K562 (cell line): ENCODE results near the gene POLR3C. TPM values are rescaled to one million over a fixed set of nuclear protein-coding genes. Genes with fewer than 3 reads are reported as not detected.

ENCODE experiments used
- BCL6 ChIP-seq: fragments of 250-450 bp; sonication (Bioruptor Pico); IDR thresholded peaks from 2 replicates; pipeline ENCODE4 v1.4.0; 2020
- E2F8 ChIP-seq: fragments of 450-650 bp; IDR thresholded peaks from 2 replicates; pipeline ENCODE4 v1.7.1; 2018; ENCODE audit warnings: mild to moderate bottlenecking, low read depth; ENCODE audit not compliant: partially characterized antibody
- FOXA1 ChIP-seq: fragments of 450-650 bp; IDR thresholded peaks from 2 replicates; pipeline ENCODE4 v1.6.1; 2016; ENCODE audit warnings: mild to moderate bottlenecking, borderline replicate concordance
- FOXA3 ChIP-seq, 2 experiments: fragments of 450-650 bp in 1 of 2; sonication (generic) in 1 of 2; formaldehyde crosslinking; IDR thresholded peaks in 1 of 2; conservative IDR thresholded peaks in 1 of 2; 2 replicates each; pipeline versions ENCODE4 v1.4.0 to v1.8.0; 2020 to 2022; ENCODE audit warnings: mild to moderate bottlenecking in 2 of 2, missing genetic modification reagents in 1 of 2
- NR4A1 ChIP-seq, 2 experiments: fragments of 250-450 bp in 1 of 2; fragments of 450-650 bp in 1 of 2; sonication (Bioruptor Pico) in 1 of 2; IDR thresholded peaks; 2 replicates each; pipeline versions ENCODE4 v1.4.0 to v1.6.1; 2016 to 2020; ENCODE audit warnings: mild to moderate bottlenecking in 2 of 2, missing compliant biosample characterization in 1 of 2, missing genetic modification characterization in 1 of 2, moderate library complexity in 1 of 2
- RFX1 ChIP-seq: fragments of 450-650 bp; IDR thresholded peaks from 2 replicates; pipeline ENCODE4 v1.6.1; 2016; ENCODE audit warnings: mild to moderate bottlenecking, moderate library complexity
- SIN3B ChIP-seq: fragments of 450-650 bp; IDR thresholded peaks from 2 replicates; pipeline ENCODE4 v1.6.1; 2017; ENCODE audit warnings: low read depth, mild to moderate bottlenecking, moderate library complexity
- SRSF9 ChIP-seq: fragments of 200-400 bp; formaldehyde crosslinking; IDR thresholded peaks from 2 replicates; pipeline ENCODE4 v1.6.1; 2017; ENCODE audit warnings: low read depth, low read length, borderline replicate concordance
- TCF7 ChIP-seq: sonication (generic); IDR thresholded peaks from 2 replicates; pipeline ENCODE4 v1.6.1; 2016; ENCODE audit warnings: antibody characterized with exemption, borderline replicate concordance
- TEAD2 ChIP-seq: fragments of 450-650 bp; IDR thresholded peaks from 2 replicates; pipeline ENCODE4 v1.6.1; 2016; ENCODE audit warnings: missing genetic modification characterization, control low read depth, missing compliant biosample characterization
- ZNF780A ChIP-seq: fragments of 250-450 bp; sonication (Bioruptor Pico); IDR thresholded peaks from 2 replicates; pipeline ENCODE4 v1.5.0; 2021; ENCODE audit warnings: mild to moderate bottlenecking
- ZSCAN29 ChIP-seq: fragments of 450-650 bp; IDR thresholded peaks from 2 replicates; pipeline ENCODE4 v1.6.1; 2017
- polyA plus RNA-seq, 8 experiments: library from polyadenylated mRNA; depleted of rRNA in 4 of 8; stranded (reverse) in 5 of 8; unstranded in 3 of 8; fragments of >200 nt; fragmentation: Nextera tagmentation in 2 of 8; fragmentation: Illumina TruSeq in 1 of 8; extraction: Ambion mirVana in 2 of 8; extraction: Trizol in 1 of 8; gene quantifications; 2 replicates each; pipeline versions ENCODE4 v1.2.1 to v1.2.3, GENCODE V29; 2011 to 2014; ENCODE audit warnings: inconsistent platforms in 1 of 8, missing spikeins in 1 of 8
- total RNA-seq, 7 experiments: library from RNA; depleted of rRNA in 6 of 7; stranded (reverse); fragments of >200 nt in 6 of 7; fragmentation: Illumina TruSeq in 2 of 7; extraction: Trizol in 2 of 7; gene quantifications; 2 replicates each; pipeline versions ENCODE4 v1.2.1 to v1.2.3, GENCODE V29; 2011 to 2021; ENCODE audit warnings: low replicate concordance in 1 of 7
- TF ChIP-seq, protein P1 (sequence below), 2 experiments: fragments of 450-650 bp in 1 of 2; sonication (generic) in 1 of 2; formaldehyde crosslinking in 1 of 2; IDR thresholded peaks; 2 replicates each; pipeline versions ENCODE4 v1.7.1 to v1.9.0; 2016 to 2022; ENCODE audit warnings: inconsistent platforms in 1 of 2, mild to moderate bottlenecking in 1 of 2, missing genetic modification reagents in 1 of 2
- TF ChIP-seq, protein P2 (sequence below): sonication (generic); formaldehyde crosslinking; IDR thresholded peaks from 2 replicates; pipeline ENCODE4 v1.9.0; 2022; ENCODE audit warnings: mild to moderate bottlenecking, missing genetic modification reagents

Gene POLR3C
- total and polyA plus RNA-seq, 9 of the 15 experiments (the other 6 are each of a cell fraction or from before 2014, with no cell fraction given): 19.7 to 64.1 (median 45.2) TPM

GRCh38 chr1:145823565-145824498 lies at the start of gene POLR3C, which contains the start of gene RNF115 (continued):
- no peak for TF ChIP-seq TEAD2 (tag)
- no peak for TF ChIP-seq RFX1
- TF ChIP-seq FOXA3 (CRISPR knock-in tag; conservative IDR thresholded peaks at IDR 0.05 in 1 of 2, IDR thresholded peaks at IDR 0.05 in 1 of 2): no peak
- TF ChIP-seq BCL6 (CRISPR knock-in tag): no peak
- TF ChIP-seq, protein P1, sequence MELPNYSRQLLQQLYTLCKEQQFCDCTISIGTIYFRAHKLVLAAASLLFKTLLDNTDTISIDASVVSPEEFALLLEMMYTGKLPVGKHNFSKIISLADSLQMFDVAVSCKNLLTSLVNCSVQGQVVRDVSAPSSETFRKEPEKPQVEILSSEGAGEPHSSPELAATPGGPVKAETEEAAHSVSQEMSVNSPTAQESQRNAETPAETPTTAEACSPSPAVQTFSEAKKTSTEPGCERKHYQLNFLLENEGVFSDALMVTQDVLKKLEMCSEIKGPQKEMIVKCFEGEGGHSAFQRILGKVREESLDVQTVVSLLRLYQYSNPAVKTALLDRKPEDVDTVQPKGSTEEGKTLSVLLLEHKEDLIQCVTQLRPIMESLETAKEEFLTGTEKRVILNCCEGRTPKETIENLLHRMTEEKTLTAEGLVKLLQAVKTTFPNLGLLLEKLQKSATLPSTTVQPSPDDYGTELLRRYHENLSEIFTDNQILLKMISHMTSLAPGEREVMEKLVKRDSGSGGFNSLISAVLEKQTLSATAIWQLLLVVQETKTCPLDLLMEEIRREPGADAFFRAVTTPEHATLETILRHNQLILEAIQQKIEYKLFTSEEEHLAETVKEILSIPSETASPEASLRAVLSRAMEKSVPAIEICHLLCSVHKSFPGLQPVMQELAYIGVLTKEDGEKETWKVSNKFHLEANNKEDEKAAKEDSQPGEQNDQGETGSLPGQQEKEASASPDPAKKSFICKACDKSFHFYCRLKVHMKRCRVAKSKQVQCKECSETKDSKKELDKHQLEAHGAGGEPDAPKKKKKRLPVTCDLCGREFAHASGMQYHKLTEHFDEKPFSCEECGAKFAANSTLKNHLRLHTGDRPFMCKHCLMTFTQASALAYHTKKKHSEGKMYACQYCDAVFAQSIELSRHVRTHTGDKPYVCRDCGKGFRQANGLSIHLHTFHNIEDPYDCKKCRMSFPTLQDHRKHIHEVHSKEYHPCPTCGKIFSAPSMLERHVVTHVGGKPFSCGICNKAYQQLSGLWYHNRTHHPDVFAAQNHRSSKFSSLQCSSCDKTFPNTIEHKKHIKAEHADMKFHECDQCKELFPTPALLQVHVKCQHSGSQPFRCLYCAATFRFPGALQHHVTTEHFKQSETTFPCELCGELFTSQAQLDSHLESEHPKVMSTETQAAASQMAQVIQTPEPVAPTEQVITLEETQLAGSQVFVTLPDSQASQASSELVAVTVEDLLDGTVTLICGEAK (IDR thresholded peaks at IDR 0.05): peak; percentile 82
- TF ChIP-seq, protein P1 (CRISPR knock-in tag; IDR thresholded peaks at IDR 0.05): no peak
- peak; percentile 27; the same call in 1 of the 2 replicates for TF ChIP-seq TCF7
- peak; percentile 59 for TF ChIP-seq E2F8
- no peak; the same call in 1 of the 2 replicates for TF ChIP-seq SIN3B
- TF ChIP-seq, protein P2, sequence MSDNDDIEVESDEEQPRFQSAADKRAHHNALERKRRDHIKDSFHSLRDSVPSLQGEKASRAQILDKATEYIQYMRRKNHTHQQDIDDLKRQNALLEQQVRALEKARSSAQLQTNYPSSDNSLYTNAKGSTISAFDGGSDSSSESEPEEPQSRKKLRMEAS: peak; percentile 71
- TF ChIP-seq ZSCAN29: no peak
- no peak for TF ChIP-seq ZNF780A (CRISPR knock-in tag)
- TF ChIP-seq SRSF9: no peak
- TF ChIP-seq NR4A1 (CRISPR knock-in tag; IDR thresholded peaks at IDR 0.05): no peak
- TF ChIP-seq NR4A1 (tag; IDR thresholded peaks at IDR 0.05): peak; percentile 66; the same call in 1 of the 2 replicates
- TF ChIP-seq FOXA1: no peak
